GM19099 (cell line): ENCODE results near the gene INSRR.

Experiments used
- POLR2A ChIP-seq: IDR thresholded peaks from 3 replicates; pipeline ENCODE4 v1.6.1; 2011; ENCODE audit warnings: low read depth; ENCODE audit not compliant: insufficient read length; ENCODE audit errors: extremely low read depth

Gene INSRR

GRCh38 chr1:156898161-156898566 lies 39.2 kb upstream of the INSRR start:
- no peak for TF ChIP-seq POLR2A

- TF ChIP-seq POLR2A = no peak
Observed at GRCh38 chr1:156897078-156897825, 38.3 kb upstream of the INSRR start.

GRCh38 chr1:156896490-156897033 lies 37.6 kb upstream of the INSRR start:
- no peak for TF ChIP-seq POLR2A

GRCh38 chr1:156895927-156896326 lies 37.0 kb upstream of the INSRR start:
- no peak for TF ChIP-seq POLR2A

GRCh38 chr1:156895455-156895812 lies 36.5 kb upstream of the INSRR start:
- no peak for TF ChIP-seq POLR2A

GRCh38 chr1:156894711-156895454 lies 36.0 kb upstream of the INSRR start:
- no peak for TF ChIP-seq POLR2A

- no peak for TF ChIP-seq POLR2A
Observed at GRCh38 chr1:156894001-156894400, 35.1 kb upstream of the INSRR start.

- no peak for TF ChIP-seq POLR2A
Observed at GRCh38 chr1:156893048-156893953, 34.4 kb upstream of the INSRR start, which contains the start of gene PEAR1. Gene PEAR1 (plus strand): TSS chr1:156893718. CDS start chr1:156903927, 10,209 bp downstream.

GRCh38 chr1:156892190-156893047 lies 33.5 kb upstream of the INSRR start:
- TF ChIP-seq POLR2A = no peak

- TF ChIP-seq POLR2A = no peak
Observed at GRCh38 chr1:156889802-156890580, 31.1 kb upstream of the INSRR start.

- no peak for TF ChIP-seq POLR2A
Observed at GRCh38 chr1:156887734-156888133, 28.8 kb upstream of the INSRR start.

GRCh38 chr1:156887317-156887716 lies 28.4 kb upstream of the INSRR start:
- no peak for TF ChIP-seq POLR2A

GRCh38 chr1:156886583-156887281 lies 27.8 kb upstream of the INSRR start:
- no peak for TF ChIP-seq POLR2A
